Measurements from ENCODE around the gene PRR16.

Gene PRR16

GRCh38 chr5:120638449-120638848 lies 174.3 kb downstream of the PRR16 start:
- Mint-ChIP-seq H3K27ac (no peak overlapping the region), H3K27me3 (ENCODE audit: low read depth) (no peaks in the 10 kb centered on the region), H3K4me3 (no peak overlapping the region), H3K9me3 (no peaks in the 10 kb centered on the region), H3K36me3 (ENCODE audit: low read depth) (no peaks in the 10 kb centered on the region), H3K4me1 (ENCODE audit: low read depth) (no peaks in the 10 kb centered on the region)
- no peak for DNase-seq (ENCODE audit: low spot score)

- Mint-ChIP-seq H3K27ac (no peak overlapping the region), H3K9me3 (no peaks in the 10 kb centered on the region), H3K4me1 (ENCODE audit: low read depth) (no peaks in the 10 kb centered on the region), H3K27me3 (ENCODE audit: low read depth) (no peaks in the 10 kb centered on the region), H3K4me3 (no peak overlapping the region), H3K36me3 (ENCODE audit: low read depth) (no peaks in the 10 kb centered on the region)
- no peak for DNase-seq (ENCODE audit: low spot score)
These were observed 176.7 kb downstream of the PRR16 start for GRCh38 chr5:120640778-120641177.

- Mint-ChIP-seq H3K4me1 (ENCODE audit: low read depth) (no peaks in the 10 kb centered on the region), H3K4me3 (no peak overlapping the region), H3K27ac (no peak overlapping the region), H3K27me3 (ENCODE audit: low read depth) (no peaks in the 10 kb centered on the region), H3K9me3 (no peaks in the 10 kb centered on the region), H3K36me3 (ENCODE audit: low read depth) (no peaks in the 10 kb centered on the region)
- DNase-seq (ENCODE audit: low spot score) = no peak
These were observed 180.4 kb downstream of the PRR16 start for GRCh38 chr5:120644516-120644915.

- H3K9me3 Mint-ChIP-seq = no peaks in the 10 kb centered on the region
- no peaks in the 10 kb centered on the region for H3K27me3 Mint-ChIP-seq (ENCODE audit: low read depth)
- H3K4me1 Mint-ChIP-seq (ENCODE audit: low read depth) = no peaks in the 10 kb centered on the region
- no peaks in the 10 kb centered on the region for H3K36me3 Mint-ChIP-seq (ENCODE audit: low read depth)
- DNase-seq (ENCODE audit: low spot score) = no peak
- H3K27ac Mint-ChIP-seq = no peak overlapping the region
- H3K4me3 Mint-ChIP-seq = no peak overlapping the region
These were observed 191.8 kb downstream of the PRR16 start for GRCh38 chr5:120655828-120656435.

- no peaks in the 10 kb centered on the region for H3K27me3 Mint-ChIP-seq (ENCODE audit: low read depth)
These were observed 193.0 kb downstream of the PRR16 start for GRCh38 chr5:120657104-120657503.

GRCh38 chr5:120677481-120677880 lies 213.4 kb downstream of the PRR16 start:
- H3K9me3 Mint-ChIP-seq = no peaks in the 10 kb centered on the region
- no peaks in the 10 kb centered on the region for H3K36me3 Mint-ChIP-seq (ENCODE audit: low read depth)
- no peak overlapping the region for H3K27ac Mint-ChIP-seq
- H3K4me1 Mint-ChIP-seq (ENCODE audit: low read depth) = no peaks in the 10 kb centered on the region
- no peak for DNase-seq (ENCODE audit: low spot score)
- no peaks in the 10 kb centered on the region for H3K27me3 Mint-ChIP-seq (ENCODE audit: low read depth)
- no peak overlapping the region for H3K4me3 Mint-ChIP-seq

More at GRCh38 chr5:120657104-120657503, 193.0 kb downstream of the PRR16 start:
- no peaks in the 10 kb centered on the region for H3K36me3 Mint-ChIP-seq (ENCODE audit: low read depth)
- no peak for DNase-seq (ENCODE audit: low spot score)
- no peak overlapping the region for H3K4me3 Mint-ChIP-seq
- no peaks in the 10 kb centered on the region for H3K9me3 Mint-ChIP-seq
- no peak overlapping the region for H3K27ac Mint-ChIP-seq
- no peaks in the 10 kb centered on the region for H3K4me1 Mint-ChIP-seq (ENCODE audit: low read depth)

GRCh38 chr5:120678279-120678678 lies 214.2 kb downstream of the PRR16 start:
- no peak for DNase-seq (ENCODE audit: low spot score)
- Mint-ChIP-seq H3K4me1 (ENCODE audit: low read depth) (no peaks in the 10 kb centered on the region), H3K27me3 (ENCODE audit: low read depth) (no peaks in the 10 kb centered on the region), H3K9me3 (no peaks in the 10 kb centered on the region), H3K27ac (no peak overlapping the region), H3K36me3 (ENCODE audit: low read depth) (no peaks in the 10 kb centered on the region), H3K4me3 (no peak overlapping the region)

- H3K4me1 Mint-ChIP-seq (ENCODE audit: low read depth) = no peaks in the 10 kb centered on the region
- no peak overlapping the region for H3K27ac Mint-ChIP-seq
- H3K4me3 Mint-ChIP-seq = no peak overlapping the region
- H3K9me3 Mint-ChIP-seq = no peaks in the 10 kb centered on the region
- no peak for DNase-seq (ENCODE audit: low spot score)
- no peaks in the 10 kb centered on the region for H3K27me3 Mint-ChIP-seq (ENCODE audit: low read depth)
- H3K36me3 Mint-ChIP-seq (ENCODE audit: low read depth) = no peaks in the 10 kb centered on the region
These were observed 218.8 kb downstream of the PRR16 start for GRCh38 chr5:120682851-120683250.

- Mint-ChIP-seq H3K27ac (no peak overlapping the region), H3K27me3 (ENCODE audit: low read depth) (no peaks in the 10 kb centered on the region)
These were observed 219.5 kb downstream of the PRR16 start for GRCh38 chr5:120683580-120683979.

GRCh38 chr5:120684213-120684612 lies 220.1 kb downstream of the PRR16 start:
- Mint-ChIP-seq H3K27ac (no peak overlapping the region), H3K4me1 (ENCODE audit: low read depth) (no peaks in the 10 kb centered on the region), H3K4me3 (no peak overlapping the region), H3K27me3 (ENCODE audit: low read depth) (no peaks in the 10 kb centered on the region), H3K9me3 (no peaks in the 10 kb centered on the region), H3K36me3 (ENCODE audit: low read depth) (no peaks in the 10 kb centered on the region)
- DNase-seq (ENCODE audit: low spot score) = no peak

More at GRCh38 chr5:120683580-120683979, 219.5 kb downstream of the PRR16 start:
- H3K36me3 Mint-ChIP-seq (ENCODE audit: low read depth) = no peaks in the 10 kb centered on the region
- H3K4me1 Mint-ChIP-seq (ENCODE audit: low read depth) = no peaks in the 10 kb centered on the region
- no peaks in the 10 kb centered on the region for H3K9me3 Mint-ChIP-seq
- H3K4me3 Mint-ChIP-seq = no peak overlapping the region
- DNase-seq (ENCODE audit: low spot score) = no peak

- H3K9me3 Mint-ChIP-seq = no peaks in the 10 kb centered on the region
- H3K4me1 Mint-ChIP-seq (ENCODE audit: low read depth) = no peaks in the 10 kb centered on the region
- H3K36me3 Mint-ChIP-seq (ENCODE audit: low read depth) = no peaks in the 10 kb centered on the region
- H3K27me3 Mint-ChIP-seq (ENCODE audit: low read depth) = no peaks in the 10 kb centered on the region
- no peak for DNase-seq (ENCODE audit: low spot score)
- H3K27ac Mint-ChIP-seq = no peak overlapping the region
- H3K4me3 Mint-ChIP-seq = no peak overlapping the region
These were observed 220.8 kb downstream of the PRR16 start for GRCh38 chr5:120684749-120685415.

GRCh38 chr5:120690621-120691407 lies 226.7 kb downstream of the PRR16 start:
- Mint-ChIP-seq H3K27ac (no peak overlapping the region), H3K27me3 (ENCODE audit: low read depth) (no peaks in the 10 kb centered on the region), H3K9me3 (peaks cover 3% of the 10 kb centered on the region), H3K36me3 (ENCODE audit: low read depth) (no peaks in the 10 kb centered on the region), H3K4me1 (ENCODE audit: low read depth) (no peaks in the 10 kb centered on the region), H3K4me3 (no peak overlapping the region)
- no peak for DNase-seq (ENCODE audit: low spot score)

- no peaks in the 10 kb centered on the region for H3K36me3 Mint-ChIP-seq (ENCODE audit: low read depth)
- no peaks in the 10 kb centered on the region for H3K27me3 Mint-ChIP-seq (ENCODE audit: low read depth)
- no peak for DNase-seq (ENCODE audit: low spot score)
- H3K27ac Mint-ChIP-seq = no peak overlapping the region
- no peak overlapping the region for H3K4me3 Mint-ChIP-seq
- no peaks in the 10 kb centered on the region for H3K4me1 Mint-ChIP-seq (ENCODE audit: low read depth)
- peaks cover 3% of the 10 kb centered on the region for H3K9me3 Mint-ChIP-seq
These were observed 228.2 kb downstream of the PRR16 start for GRCh38 chr5:120692325-120692724.

GRCh38 chr5:120695368-120695880 lies 231.3 kb downstream of the PRR16 start:
- Mint-ChIP-seq H3K27ac (no peak overlapping the region), H3K36me3 (ENCODE audit: low read depth) (no peaks in the 10 kb centered on the region), H3K9me3 (peaks cover 11% of the 10 kb centered on the region), H3K4me1 (ENCODE audit: low read depth) (no peaks in the 10 kb centered on the region), H3K4me3 (no peak overlapping the region), H3K27me3 (ENCODE audit: low read depth) (no peaks in the 10 kb centered on the region)
- DNase-seq (ENCODE audit: low spot score) = no peak

Measured in T-helper 2 cell treated with Interferon-gamma antibody and Interleukin-4, amounts not matched to agents 5 μg/mL and 100 μg/mL, for 36 hours (primary cell).